B cell (primary cell): ENCODE measurements around the gene KCNJ6.

ENCODE experiments used
- CTCF ChIP-seq: fragments of 200-600 bp; IDR thresholded peaks from one replicate; pipeline ENCODE4 v1.8.0; 2022; ENCODE audit warnings: antibody characterized with exemption, mild to moderate bottlenecking
- EZH2 ChIP-seq: IDR thresholded peaks from 2 replicates; pipeline ENCODE4 v1.6.1; 2012; ENCODE audit warnings: borderline replicate concordance, low read depth, mild to moderate bottlenecking, moderate library complexity, low read length; ENCODE audit not compliant: insufficient read depth, poor library complexity, severe bottlenecking

GRCh38 chr21:37891972-37892371, 24.3 kb downstream of the KCNJ6 start:
- no peak for TF ChIP-seq CTCF
- no peak for TF ChIP-seq EZH2
